NCI-H2196 treated with DMSO at 0.1 percent for 48 hours (cell line): Measurements from ENCODE around the gene EPN3.

Experiments used
- DNase-seq: peaks from one replicate; lab custom pipeline; 2025; ENCODE audit not compliant: unreplicated experiment; lab: John Stamatoyannopoulos, UW

Gene EPN3

DNA sequence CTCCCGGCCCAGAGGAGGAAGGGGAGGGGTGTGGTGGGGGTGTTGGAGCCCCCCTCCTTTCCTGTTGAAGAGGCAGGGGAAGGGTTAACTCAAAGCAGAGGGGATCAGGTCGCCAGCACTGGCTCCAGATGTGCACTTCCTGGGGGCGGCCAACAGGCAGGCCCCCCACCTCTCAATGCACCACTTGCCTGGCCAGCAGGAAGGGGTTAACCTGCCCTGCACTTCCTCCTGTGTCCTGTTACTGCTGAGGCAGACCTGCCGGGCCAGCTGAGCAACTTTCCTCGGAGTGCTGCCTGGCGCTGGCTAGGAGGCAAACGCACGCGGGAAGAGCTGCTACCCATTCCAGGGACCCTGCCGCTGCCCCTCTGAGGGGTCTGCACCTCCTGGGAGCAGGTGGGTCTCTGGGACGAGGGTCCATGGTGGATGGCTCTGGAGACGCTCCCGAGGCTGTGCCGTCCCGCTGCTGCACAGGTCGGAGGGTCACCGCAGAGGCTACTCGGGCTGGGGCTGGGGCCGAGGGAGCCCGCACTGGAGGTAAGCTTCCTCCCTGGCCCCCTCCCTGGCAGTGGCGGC, at the start of gene EPN3:
EPN3 (plus strand) TSS at position 284 of the 573 bp plus-strand sequence. CDS start 3,822 bp downstream, outside the sequence.
- peak; percentile 22 for DNase-seq

DNA sequence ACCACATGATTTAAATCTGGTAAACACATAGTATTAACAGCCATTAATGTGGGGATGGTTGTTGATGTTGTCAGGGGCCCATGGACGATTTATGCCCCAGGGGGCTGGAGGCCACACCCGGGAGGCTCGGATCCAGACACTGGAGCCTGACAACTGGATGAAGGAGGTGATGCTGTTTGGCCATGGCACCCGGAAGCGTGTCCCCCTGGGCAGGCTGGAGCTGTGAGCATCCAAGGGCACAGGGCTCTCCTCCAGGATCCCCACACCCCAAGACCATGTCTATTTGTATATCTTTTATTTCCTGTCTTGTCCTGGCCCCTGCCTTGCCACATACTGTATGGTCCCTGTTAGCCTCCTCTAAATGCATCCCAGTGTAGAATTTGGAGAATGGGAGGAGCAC, 49.3 kb upstream of the EPN3 start:
- no peak for DNase-seq

DNA sequence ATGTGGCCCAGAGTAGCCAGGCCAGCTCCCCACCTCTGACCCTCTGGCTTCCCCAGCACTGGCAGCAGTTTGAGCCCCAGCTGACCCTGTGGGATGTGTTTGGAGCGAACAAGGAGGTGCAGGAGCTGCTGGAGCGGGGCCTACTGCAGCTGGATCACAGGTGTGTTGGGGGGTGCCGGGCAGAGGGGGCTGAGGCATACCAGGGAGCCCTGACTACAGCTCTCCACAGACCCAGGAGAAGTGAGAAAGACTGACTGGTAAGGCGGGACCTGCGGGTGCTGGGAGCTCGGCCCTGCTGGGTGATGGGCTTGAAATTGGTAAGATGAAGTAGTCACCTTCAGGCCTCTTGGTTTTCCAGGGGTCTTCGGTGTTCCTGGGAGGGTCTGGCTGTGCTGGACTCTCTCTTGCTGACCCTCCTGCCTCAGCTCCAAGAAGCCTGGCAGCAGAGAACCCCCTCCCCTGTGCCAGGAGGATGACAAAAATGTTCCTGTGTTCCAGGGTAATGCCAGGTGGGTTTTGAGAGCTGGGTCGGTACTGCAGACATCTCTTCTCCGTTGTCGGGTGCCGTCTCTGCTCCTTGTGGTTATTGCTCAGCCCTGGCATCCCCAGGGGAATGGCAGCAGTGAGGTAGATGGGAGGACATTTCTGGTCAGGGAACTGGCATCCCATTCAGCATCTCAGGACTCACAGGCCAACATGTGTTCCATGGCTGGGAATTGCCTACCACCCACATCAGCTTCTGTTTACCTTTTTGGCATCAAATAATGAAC, 48.0 kb upstream of the EPN3 start:
- no peak for DNase-seq

DNA sequence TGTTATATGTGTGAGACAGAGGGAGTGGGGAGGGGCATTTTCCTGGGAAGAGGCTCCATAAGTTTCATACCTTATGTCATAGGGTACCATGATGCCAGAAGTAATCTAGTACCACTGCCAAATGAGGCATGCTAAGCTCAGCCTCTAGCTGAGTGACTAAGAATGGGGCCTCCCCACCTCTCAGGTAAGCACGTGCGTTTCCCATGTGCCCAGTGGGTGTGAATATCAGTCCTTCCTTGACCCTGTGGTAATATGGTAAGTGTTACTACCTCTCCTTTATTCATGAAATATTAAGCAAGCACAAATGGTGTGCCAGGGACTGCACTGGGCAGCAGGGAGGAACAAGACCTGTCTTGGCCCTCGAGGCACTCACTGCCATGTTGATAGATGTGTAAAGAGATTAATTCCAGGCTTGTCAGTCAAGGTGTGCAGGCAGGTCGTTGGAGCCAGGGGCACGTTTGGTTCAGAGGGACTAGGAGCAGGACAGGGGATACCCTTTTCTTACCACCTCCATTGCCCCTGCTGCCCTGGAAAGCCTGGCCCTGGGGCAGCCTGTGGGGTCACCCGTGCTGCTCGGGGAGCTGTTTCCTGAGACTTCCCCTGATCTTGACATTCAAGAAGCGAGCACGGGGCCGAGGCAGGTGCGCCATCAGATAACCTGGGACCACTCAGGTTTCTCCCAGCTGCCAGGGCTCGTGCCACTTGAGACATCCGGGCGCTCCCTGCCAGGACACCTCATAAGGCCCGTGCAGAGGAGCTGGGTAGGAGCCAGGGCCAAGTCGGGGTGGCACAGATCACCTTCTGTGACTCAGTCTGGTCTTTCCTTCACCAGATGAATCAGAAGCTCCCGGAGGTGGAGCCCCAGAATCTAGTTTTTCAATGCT, 45.1 kb upstream of the EPN3 start:
- DNase-seq, result no peak

DNA sequence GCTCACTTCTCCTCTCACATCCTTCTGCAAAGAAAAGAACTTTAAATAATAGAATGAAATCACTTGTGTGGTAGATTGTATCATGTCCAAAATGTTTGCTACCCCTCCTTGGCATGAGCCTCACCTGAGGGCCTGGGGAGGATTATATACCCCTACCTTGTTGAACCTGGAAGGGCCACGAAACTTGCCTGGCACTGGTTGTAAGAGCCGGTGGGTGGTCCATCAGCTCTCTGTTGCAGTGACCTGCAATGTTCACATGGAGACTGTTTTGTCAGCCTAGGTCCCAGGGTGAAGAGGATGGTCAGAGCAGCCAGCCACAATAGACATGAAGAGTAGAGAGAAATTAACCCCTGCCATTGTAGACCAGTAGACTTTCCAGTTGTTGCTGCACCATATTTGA, 43.7 kb upstream of the EPN3 start:
- no peak for DNase-seq

DNA sequence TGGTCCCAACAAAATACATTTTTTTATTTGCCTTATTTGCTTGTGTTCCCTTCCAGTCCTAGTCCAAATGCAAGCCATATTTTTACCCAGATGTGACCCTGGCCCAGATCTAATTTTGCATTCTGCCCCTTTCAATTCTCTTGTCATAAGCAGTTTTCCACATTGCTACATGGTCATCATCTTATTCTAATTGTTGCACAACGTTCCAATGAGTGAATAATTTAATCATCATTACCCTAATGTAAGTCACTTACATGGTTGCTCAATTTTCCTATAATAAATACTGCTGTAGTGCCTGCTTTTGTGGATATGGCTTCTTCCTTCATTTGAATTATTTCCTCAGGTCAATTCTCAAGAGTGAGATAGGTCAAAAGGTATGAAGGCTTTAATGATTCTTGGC, 41.0 kb upstream of the EPN3 start:
- DNase-seq, result no peak

DNA sequence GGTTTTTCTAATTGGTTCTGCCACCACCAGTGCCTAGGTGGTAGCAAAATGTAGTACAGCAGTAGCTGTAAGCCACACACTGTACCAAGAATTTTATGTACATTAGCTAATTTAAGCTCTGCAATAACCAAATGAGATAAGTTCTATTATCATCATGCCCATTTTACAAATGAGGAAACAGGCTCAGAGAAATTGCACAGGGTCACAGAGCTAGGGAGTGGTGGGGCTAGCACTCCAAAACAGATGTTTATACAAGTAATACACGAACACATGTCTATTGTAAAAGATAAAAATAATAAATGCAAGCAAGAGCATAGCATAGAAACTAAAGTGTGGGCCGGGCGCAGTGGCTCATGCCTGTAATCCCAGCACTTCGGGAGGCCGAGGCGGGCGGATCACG, 40.3 kb upstream of the EPN3 start:
- no peak for DNase-seq

DNA sequence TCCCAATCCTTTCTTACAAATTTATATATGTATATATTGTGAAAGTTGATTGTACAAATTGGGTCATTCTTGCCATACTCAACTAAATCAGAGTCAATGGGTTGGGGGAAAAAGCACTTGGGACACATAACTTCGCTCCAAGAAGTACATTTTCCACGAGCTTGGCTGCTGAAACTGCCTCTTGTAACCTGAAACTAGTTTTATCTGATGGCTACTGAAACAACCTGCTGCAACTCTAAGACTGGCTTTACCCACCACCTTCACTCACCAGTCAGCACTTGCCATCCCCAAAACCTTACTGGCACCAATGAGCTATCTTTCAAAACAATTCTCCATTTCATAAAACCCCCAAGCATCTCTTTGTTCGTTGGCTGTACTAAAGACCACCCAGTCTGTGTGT, 38.8 kb upstream of the EPN3 start:
- DNase-seq, result no peak

DNA sequence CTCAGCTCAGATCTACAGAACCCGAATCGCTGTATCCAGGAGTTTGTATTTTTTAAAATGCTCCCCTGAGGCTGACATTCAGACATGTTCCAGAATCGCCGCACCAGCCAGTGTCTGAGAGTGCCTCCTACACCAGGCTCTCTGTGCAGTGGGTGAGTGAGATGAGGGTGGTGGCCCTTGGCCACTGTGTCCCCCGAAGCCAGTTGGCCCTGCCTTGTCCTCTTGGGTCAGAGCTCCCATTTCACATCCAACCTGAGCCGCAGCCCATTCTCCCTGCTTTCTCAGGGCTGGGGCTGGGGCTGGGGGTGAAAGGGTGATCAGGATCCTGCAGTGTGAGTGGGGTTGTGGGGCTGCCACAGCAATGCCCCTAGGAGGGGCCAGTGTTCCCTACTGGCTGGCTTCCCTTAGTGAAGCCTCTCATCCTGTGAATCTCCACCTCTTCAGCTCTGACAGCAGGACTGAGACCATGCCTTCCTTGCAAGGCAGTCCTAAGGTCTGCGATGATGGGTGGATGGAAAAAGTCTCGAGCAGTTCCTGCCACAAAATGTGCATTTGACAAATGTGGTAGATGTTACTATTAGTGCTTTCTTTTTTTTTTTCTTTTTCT, 37.2 kb upstream of the EPN3 start:
- DNase-seq, result no peak

DNA sequence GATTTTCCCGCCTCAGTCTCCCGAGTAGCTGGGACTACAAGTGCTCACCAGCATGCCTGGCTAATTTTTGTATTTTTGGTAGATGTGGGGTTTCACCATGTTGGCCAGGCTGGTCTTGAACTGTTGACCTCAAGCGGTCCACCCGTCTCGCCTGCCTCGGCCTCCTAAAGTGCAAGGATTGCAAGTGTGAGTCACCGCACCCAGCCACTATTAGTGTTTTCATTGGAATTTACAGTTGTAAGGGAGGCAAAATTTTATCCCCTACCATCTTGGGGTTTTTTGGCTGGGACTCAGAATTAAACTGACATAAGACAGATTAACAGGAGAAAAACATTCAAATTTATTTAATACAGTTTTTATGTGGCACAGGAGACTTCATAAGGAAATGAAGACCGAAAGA, 36.6 kb upstream of the EPN3 start:
- DNase-seq, result no peak

DNA sequence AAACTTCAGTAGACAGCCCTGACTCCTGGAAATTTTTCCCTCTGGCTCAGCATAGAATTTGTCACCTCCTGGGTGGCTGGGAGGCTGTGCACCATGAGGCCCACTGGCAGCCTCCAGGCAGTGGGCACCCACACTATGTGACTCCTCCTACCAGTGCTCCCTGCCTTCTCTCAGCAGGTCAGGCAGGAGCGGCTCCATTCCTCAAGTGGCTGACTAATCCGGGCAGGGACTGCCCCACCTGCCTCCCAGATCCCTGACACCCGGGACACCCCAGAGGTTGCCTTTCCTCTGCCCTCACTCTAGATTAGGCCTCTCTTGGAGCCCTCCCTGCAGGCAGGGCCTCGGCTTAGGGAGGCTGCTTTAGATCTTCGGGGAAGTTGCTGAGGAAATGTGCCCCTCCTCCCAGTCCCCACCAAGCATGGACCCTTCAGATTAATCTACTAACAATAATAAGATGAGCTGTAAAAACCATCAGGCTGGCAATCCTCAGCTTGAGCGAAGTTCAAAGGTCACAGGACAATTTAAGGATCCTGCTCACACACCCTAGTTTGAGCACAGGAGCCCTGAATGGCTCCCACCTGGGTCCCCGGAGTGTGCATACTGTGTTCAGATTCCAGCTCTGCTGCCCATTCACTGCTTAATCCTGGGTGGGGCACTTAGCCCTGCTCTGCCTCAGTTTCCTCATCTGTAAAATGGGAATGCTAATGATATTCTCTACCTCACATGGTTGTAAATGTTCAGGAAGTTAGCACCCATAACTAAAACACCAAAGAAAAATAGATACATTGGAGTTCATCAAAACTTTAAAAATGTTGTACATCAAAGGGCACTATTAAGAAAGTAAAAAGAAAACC, 34.3 kb upstream of the EPN3 start:
- no peak for DNase-seq

DNA sequence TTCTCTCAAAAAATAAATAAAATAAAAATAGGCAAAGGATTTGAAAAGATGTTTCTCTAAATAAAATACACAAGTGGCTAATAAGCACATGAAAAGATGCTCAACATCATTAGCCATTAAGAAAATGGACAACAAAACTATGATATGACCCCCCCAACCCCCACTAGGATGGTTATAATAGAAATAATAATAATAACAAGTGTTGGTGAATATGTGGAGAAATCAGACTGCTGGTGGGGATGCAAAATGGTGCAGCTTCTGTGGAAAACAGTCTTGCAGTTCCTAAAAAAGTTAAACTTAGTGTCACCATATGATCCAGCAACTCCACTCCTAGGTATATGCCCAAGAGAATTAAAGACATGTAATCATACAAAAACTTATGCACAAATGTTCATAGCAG, 33.3 kb upstream of the EPN3 start:
- no peak for DNase-seq

DNA sequence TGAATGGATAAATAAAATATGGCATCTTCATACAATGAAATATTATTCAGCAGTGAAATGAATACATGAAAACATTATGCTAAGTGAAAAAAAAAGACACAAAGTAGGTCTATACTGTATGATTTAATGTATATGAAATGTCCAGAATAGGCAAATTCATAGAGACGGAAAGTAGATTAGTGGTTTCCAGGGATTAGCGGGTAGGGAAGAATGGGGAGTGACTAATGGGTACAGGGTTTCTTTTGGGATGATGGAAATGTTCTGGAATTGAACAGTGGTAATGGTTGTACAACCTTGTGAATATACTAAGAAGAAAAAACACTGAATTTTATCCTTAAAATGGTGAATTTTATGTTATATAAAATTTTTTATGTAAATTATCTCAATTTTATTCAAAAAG, 32.8 kb upstream of the EPN3 start:
- no peak for DNase-seq

DNA sequence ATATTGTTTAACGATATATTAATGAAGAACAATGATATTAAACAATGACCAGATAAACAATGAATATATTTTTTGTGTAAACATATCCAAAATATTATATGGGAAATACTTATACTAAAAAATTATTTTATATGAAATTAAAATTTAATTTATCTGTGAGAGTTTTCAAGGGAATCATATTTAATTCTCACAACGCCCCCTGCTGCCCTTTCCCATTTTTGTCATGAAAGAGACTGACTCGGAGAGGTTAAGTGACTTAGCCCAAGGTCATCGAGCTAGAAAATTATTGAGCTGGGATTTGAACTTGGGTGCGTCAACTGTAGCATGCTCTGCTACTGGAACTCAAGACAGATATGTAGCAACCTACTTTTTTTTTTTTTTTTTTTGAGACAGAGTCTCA, 31.5 kb upstream of the EPN3 start:
- DNase-seq, result no peak

DNA sequence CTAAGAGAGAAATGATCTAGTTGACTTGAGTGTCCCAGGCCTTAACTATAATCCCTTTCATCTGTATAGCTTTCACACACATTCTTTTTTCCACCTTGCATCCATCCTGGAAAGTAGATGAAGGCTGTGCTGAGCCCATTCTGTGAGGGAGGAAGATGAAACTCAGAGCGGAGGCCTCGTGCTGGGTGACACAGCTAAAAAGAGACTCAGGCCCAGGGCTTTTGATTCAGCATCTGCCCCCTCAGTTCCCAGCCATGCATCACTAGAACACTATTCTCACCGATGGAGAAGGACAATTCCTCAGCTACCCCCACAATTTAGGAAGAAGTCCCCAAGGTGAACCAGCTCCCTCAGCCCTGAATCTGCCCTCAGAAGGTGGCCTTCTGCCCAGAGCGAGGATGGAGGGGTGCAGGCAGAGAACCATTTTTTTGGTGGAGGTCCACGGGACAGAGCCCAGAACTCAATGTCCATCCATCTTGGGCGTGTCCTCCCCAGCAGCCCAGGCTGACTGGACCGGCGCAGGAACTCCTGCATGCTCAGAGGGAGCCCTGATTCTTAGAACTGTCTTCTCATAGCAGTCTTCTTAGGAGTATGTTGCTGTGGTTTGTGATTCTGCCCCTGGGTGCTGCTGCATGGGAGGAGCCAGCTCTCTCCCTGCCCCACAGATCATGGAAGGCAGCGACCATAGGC, 30.1 kb upstream of the EPN3 start:
- no peak for DNase-seq

DNA sequence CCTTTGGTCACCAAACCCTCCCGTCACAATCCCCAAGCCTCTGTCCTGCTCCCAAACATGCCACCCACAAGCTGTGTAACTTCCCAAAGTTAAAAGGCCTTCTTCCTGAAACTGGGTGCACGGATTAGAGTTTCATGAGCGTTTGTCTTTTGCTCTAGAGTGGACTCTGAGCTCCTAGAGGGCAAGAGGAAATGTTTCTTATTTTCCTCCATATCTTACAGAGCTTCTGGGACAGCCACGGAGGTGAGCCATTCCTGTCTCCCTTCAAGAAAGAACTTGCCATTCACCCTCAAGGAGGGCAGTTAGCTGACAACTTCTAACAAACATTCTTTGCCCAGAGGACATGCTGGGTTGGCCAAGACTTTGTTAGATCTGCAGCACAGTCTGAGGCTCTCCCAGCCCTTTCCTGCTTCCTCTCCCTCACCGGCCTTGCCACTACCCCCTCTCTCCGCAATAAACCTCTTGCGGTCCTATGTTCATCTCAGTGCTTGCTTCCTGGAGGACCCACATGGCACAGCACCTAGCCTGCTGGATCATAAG, 26.9 kb upstream of the EPN3 start:
- DNase-seq, result no peak

DNA sequence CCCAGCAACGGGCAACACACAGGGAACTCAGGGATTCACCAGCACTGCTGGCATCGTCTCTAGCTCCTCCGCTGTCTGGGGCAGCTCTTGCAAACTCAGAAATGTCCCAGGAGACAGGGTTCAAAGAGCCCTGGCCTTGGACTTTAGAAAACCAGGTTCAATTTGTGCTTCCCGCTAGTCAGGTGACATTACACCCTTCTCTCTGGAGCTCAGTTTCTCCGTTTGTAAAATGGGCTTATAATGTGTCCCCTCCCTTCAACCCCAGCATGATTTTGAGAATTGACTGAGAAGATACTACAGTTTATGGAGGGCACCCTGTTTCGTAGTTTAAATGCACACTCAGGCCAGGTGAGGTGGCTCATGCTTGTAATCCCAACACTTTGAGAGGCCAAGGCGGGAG, 26.2 kb upstream of the EPN3 start:
- no peak for DNase-seq

DNA sequence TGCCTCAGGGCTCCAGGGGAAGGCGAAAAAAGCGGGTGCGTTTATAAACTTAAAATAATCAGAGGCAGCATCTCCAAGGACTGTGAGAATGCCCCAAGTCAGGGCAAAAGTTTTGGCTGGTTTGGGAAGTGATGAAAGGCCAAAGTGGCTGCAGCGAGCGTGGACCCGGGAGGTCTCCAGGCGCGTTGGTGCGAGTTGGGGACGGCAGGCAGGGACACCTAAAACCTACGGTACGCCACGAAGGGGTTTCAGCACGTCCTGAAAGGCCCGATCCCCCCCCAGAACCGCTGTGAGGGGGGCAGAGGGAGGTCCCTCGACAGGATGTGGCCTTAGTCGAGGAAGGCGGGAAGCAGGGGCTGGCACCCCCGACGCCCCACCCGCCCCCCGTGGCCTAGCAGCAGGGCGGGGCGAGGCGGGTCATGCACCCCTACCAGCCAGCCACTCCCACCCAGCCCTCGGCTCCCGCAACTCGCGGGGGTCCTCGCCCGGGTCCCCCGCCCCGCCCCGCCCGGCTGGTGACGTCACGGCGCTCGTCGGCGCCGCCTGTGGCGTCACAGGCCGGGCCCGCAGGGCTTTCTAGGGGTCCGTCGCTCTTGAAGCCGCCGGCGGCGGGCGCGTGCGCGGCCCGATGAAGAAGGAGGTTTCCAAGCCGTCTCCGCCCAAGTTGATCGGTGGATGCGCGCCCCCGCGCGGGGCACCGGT, 24.5 kb upstream of the EPN3 start, which contains the start of gene MYCBPAP:
MYCBPAP (plus strand) TSS at position 569 of the 702 bp plus-strand sequence. CDS start 236 bp downstream, outside the sequence.
- peak; percentile 62 for DNase-seq
